GM23338 (cell line): ENCODE data around the gene PLA2G12A. TPM values are rescaled to one million over a fixed set of nuclear protein-coding genes. Genes with fewer than 3 reads are reported as not detected.

ENCODE experiments used
- ATAC-seq: fragments of 200-7000 bp; cut with Tn5 transposase; 3 replicates; pipeline ENCODE4 v1.9.1; 2020
- DNase-seq: peaks from one replicate; pipeline ENCODE4 v3.0.0-alpha.2; 2015; ENCODE audit warnings: low spot score
- H2AFZ ChIP-seq: fragments of 200-600 bp; sonication (generic); 2 replicates; pipeline ENCODE4 v1.8.0; 2016; ENCODE audit warnings: antibody characterized with exemption, mild to moderate bottlenecking, moderate library complexity
- H3F3A ChIP-seq: fragments of 200-600 bp; sonication (generic); replicated peaks from 2 replicates; pipeline ENCODE4 v1.8.0; 2017; ENCODE audit warnings: antibody characterized with exemption, mixed run types, low read depth
- H3K27ac ChIP-seq: fragments of 200-600 bp; sonication (generic); 2 replicates; pipeline ENCODE4 v1.6.1; 2016; ENCODE audit warnings: low read depth
- H3K27me3 ChIP-seq: fragments of 200-600 bp; sonication (generic); 2 replicates; pipeline ENCODE4 v1.8.0; 2016; ENCODE audit warnings: mild to moderate bottlenecking, mixed run types, moderate library complexity; ENCODE audit not compliant: insufficient read depth
- H3K36me3 ChIP-seq: fragments of 200-600 bp; sonication (generic); 2 replicates; pipeline ENCODE4 v1.8.0; 2016; ENCODE audit warnings: mild to moderate bottlenecking; ENCODE audit not compliant: insufficient read depth
- H3K4me1 ChIP-seq: fragments of 200-600 bp; sonication (generic); 2 replicates; pipeline ENCODE4 v1.8.0; 2016; ENCODE audit warnings: mild to moderate bottlenecking, moderate library complexity; ENCODE audit not compliant: insufficient read depth
- H3K4me2 ChIP-seq: fragments of 200-600 bp; sonication (generic); 2 replicates; pipeline ENCODE4 v1.7.1; 2017; ENCODE audit warnings: mixed run types
- H3K4me3 ChIP-seq: fragments of 200-600 bp; sonication (generic); 2 replicates; pipeline ENCODE4 v1.6.1; 2016; ENCODE audit warnings: mixed run types
- H3K79me2 ChIP-seq: fragments of 200-600 bp; sonication (generic); replicated peaks from 2 replicates; pipeline ENCODE4 v1.8.0; 2017; ENCODE audit warnings: mild to moderate bottlenecking; ENCODE audit not compliant: insufficient read depth
- H3K9me2 ChIP-seq: fragments of 200-600 bp; sonication (generic); 2 replicates; pipeline ENCODE4 v1.8.0; 2017; ENCODE audit not compliant: insufficient read depth
- H4K20me1 ChIP-seq: fragments of 200-600 bp; sonication (generic); replicated peaks from 2 replicates; pipeline ENCODE4 v1.8.0; 2017; ENCODE audit warnings: mild to moderate bottlenecking; ENCODE audit not compliant: insufficient read depth
- H3K27ac Mint-ChIP-seq: 2 replicates; pipeline ENCODE4 v1.8.0; 2020; ENCODE audit warnings: inconsistent platforms, mild to moderate bottlenecking, moderate library complexity, mixed read lengths
- H3K27me3 Mint-ChIP-seq: 3 replicates; pipeline ENCODE4 v1.8.0; 2022; ENCODE audit warnings: low read depth, mild to moderate bottlenecking, moderate library complexity, mixed read lengths, inconsistent platforms; ENCODE audit not compliant: insufficient read depth, poor library complexity
- H3K36me3 Mint-ChIP-seq: 3 replicates; pipeline ENCODE4 v1.8.0; 2021; ENCODE audit warnings: low read depth, mild to moderate bottlenecking, inconsistent platforms, moderate library complexity, mixed read lengths
- H3K4me1 Mint-ChIP-seq: 3 replicates; pipeline ENCODE4 v1.8.0; 2020; ENCODE audit warnings: mild to moderate bottlenecking, inconsistent platforms, mixed read lengths
- H3K4me3 Mint-ChIP-seq: 3 replicates; pipeline ENCODE4 v1.8.0; 2021; ENCODE audit warnings: moderate library complexity, mild to moderate bottlenecking, inconsistent platforms, mixed read lengths
- H3K9me3 Mint-ChIP-seq: 3 replicates; pipeline ENCODE4 v1.8.0; 2020; ENCODE audit warnings: moderate library complexity, mild to moderate bottlenecking, inconsistent platforms, mixed read lengths
- EZH2phosphoT487 ChIP-seq: fragments of 200-600 bp; sonication (generic); IDR thresholded peaks from one replicate; pipeline ENCODE4 v1.8.1; 2018; ENCODE audit warnings: antibody characterized with exemption; ENCODE audit not compliant: unreplicated experiment
- JUNB ChIP-seq: IDR thresholded peaks from one replicate; pipeline ENCODE4 v1.6.1; 2016; ENCODE audit warnings: antibody characterized with exemption; ENCODE audit not compliant: unreplicated experiment
- NANOG ChIP-seq: IDR thresholded peaks from 2 replicates; pipeline ENCODE4 v1.6.1; 2016; ENCODE audit warnings: antibody characterized with exemption, borderline replicate concordance
- POLR2AphosphoS5 ChIP-seq: IDR thresholded peaks from 2 replicates; pipeline ENCODE4 v1.6.1; 2016; ENCODE audit warnings: antibody characterized with exemption, low read depth
- STAT1 ChIP-seq: IDR thresholded peaks from one replicate; pipeline ENCODE4 v1.6.1; 2016; ENCODE audit warnings: antibody characterized with exemption; ENCODE audit not compliant: unreplicated experiment
- ZNF114 ChIP-seq: fragments of 250-450 bp; sonication (Bioruptor Pico); IDR thresholded peaks from 2 replicates; pipeline ENCODE4 v1.5.0; 2020; ENCODE audit warnings: mild to moderate bottlenecking, moderate library complexity
- ZNF331 ChIP-seq: fragments of 250-450 bp; sonication (Bioruptor Pico); IDR thresholded peaks from 2 replicates; pipeline ENCODE4 v1.5.0; 2020; ENCODE audit warnings: low read depth, mild to moderate bottlenecking, moderate library complexity
- polyA plus RNA-seq: library from polyadenylated mRNA; unstranded; fragments of >200 nt; fragmentation: Nextera tagmentation; extraction: Ambion mirVana; gene quantifications from 2 replicates; pipeline ENCODE4 v1.2.1, GENCODE V29; 2016
- total RNA-seq: library from RNA; depleted of rRNA; stranded (reverse); fragments of >200 nt; shearing (Covaris generic); gene quantifications from 2 replicates; pipeline ENCODE4 v1.2.3, GENCODE V29; 2014
- TF ChIP-seq, protein P1 (sequence below): fragments of 250-450 bp; sonication (Bioruptor Pico); IDR thresholded peaks from 2 replicates; pipeline ENCODE4 v1.5.0; 2020; ENCODE audit warnings: mild to moderate bottlenecking, moderate library complexity
- TF ChIP-seq, protein P2 (sequence below): IDR thresholded peaks from 2 replicates; pipeline ENCODE4 v1.6.1; 2016; ENCODE audit warnings: antibody characterized with exemption
- TF ChIP-seq, protein P3 (sequence below): IDR thresholded peaks from one replicate; pipeline ENCODE4 v1.6.1; 2018; ENCODE audit warnings: antibody characterized with exemption; ENCODE audit not compliant: unreplicated experiment
- TF ChIP-seq, protein P4 (sequence below), 2 experiments: fragments of 200-600 bp in 1 of 2; sonication (generic) in 1 of 2; conservative IDR thresholded peaks; 2 replicates each; pipeline versions ENCODE4 v1.5.1 to v1.6.1; 2016 to 2017; ENCODE audit warnings: antibody characterized with exemption in 2 of 2, low read depth in 2 of 2, mild to moderate bottlenecking in 2 of 2, moderate library complexity in 1 of 2

Gene PLA2G12A
- total and polyA plus RNA-seq, 2 experiments from 2014 or later = 30.8 to 70.7 TPM

GRCh38 chr4:109713500-109713899 is 16.4 kb downstream of the PLA2G12A start (continued):
- TF ChIP-seq, protein P1, sequence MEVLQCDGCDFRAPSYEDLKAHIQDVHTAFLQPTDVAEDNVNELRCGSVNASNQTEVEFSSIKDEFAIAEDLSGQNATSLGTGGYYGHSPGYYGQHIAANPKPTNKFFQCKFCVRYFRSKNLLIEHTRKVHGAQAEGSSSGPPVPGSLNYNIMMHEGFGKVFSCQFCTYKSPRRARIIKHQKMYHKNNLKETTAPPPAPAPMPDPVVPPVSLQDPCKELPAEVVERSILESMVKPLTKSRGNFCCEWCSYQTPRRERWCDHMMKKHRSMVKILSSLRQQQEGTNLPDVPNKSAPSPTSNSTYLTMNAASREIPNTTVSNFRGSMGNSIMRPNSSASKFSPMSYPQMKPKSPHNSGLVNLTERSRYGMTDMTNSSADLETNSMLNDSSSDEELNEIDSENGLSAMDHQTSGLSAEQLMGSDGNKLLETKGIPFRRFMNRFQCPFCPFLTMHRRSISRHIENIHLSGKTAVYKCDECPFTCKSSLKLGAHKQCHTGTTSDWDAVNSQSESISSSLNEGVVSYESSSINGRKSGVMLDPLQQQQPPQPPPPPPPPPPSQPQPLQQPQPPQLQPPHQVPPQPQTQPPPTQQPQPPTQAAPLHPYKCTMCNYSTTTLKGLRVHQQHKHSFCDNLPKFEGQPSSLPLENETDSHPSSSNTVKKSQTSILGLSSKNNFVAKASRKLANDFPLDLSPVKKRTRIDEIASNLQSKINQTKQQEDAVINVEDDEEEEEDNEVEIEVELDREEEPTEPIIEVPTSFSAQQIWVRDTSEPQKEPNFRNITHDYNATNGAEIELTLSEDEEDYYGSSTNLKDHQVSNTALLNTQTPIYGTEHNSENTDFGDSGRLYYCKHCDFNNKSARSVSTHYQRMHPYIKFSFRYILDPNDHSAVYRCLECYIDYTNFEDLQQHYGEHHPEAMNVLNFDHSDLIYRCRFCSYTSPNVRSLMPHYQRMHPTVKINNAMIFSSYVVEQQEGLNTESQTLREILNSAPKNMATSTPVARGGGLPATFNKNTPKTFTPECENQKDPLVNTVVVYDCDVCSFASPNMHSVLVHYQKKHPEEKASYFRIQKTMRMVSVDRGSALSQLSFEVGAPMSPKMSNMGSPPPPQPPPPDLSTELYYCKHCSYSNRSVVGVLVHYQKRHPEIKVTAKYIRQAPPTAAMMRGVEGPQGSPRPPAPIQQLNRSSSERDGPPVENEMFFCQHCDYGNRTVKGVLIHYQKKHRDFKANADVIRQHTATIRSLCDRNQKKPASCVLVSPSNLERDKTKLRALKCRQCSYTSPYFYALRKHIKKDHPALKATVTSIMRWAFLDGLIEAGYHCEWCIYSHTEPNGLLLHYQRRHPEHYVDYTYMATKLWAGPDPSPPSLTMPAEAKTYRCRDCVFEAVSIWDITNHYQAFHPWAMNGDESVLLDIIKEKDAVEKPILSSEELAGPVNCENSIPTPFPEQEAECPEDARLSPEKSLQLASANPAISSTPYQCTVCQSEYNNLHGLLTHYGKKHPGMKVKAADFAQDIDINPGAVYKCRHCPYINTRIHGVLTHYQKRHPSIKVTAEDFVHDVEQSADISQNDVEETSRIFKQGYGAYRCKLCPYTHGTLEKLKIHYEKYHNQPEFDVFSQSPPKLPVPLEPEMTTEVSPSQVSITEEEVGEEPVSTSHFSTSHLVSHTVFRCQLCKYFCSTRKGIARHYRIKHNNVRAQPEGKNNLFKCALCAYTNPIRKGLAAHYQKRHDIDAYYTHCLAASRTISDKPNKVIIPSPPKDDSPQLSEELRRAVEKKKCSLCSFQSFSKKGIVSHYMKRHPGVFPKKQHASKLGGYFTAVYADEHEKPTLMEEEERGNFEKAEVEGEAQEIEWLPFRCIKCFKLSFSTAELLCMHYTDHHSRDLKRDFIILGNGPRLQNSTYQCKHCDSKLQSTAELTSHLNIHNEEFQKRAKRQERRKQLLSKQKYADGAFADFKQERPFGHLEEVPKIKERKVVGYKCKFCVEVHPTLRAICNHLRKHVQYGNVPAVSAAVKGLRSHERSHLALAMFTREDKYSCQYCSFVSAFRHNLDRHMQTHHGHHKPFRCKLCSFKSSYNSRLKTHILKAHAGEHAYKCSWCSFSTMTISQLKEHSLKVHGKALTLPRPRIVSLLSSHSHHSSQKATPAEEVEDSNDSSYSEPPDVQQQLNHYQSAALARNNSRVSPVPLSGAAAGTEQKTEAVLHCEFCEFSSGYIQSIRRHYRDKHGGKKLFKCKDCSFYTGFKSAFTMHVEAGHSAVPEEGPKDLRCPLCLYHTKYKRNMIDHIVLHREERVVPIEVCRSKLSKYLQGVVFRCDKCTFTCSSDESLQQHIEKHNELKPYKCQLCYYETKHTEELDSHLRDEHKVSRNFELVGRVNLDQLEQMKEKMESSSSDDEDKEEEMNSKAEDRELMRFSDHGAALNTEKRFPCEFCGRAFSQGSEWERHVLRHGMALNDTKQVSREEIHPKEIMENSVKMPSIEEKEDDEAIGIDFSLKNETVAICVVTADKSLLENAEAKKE (CRISPR knock-in tag) = no peak

GRCh38 chr4:109708990-109709389 is 20.9 kb downstream of the PLA2G12A start:
- H3K36me3 Mint-ChIP-seq = peaks cover 8% of the 10 kb centered on the region
- TF ChIP-seq, protein P2, sequence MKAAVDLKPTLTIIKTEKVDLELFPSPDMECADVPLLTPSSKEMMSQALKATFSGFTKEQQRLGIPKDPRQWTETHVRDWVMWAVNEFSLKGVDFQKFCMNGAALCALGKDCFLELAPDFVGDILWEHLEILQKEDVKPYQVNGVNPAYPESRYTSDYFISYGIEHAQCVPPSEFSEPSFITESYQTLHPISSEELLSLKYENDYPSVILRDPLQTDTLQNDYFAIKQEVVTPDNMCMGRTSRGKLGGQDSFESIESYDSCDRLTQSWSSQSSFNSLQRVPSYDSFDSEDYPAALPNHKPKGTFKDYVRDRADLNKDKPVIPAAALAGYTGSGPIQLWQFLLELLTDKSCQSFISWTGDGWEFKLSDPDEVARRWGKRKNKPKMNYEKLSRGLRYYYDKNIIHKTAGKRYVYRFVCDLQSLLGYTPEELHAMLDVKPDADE = no peak
- no peak for TF ChIP-seq NANOG
- no peak for TF ChIP-seq STAT1
- TF ChIP-seq, protein P3, sequence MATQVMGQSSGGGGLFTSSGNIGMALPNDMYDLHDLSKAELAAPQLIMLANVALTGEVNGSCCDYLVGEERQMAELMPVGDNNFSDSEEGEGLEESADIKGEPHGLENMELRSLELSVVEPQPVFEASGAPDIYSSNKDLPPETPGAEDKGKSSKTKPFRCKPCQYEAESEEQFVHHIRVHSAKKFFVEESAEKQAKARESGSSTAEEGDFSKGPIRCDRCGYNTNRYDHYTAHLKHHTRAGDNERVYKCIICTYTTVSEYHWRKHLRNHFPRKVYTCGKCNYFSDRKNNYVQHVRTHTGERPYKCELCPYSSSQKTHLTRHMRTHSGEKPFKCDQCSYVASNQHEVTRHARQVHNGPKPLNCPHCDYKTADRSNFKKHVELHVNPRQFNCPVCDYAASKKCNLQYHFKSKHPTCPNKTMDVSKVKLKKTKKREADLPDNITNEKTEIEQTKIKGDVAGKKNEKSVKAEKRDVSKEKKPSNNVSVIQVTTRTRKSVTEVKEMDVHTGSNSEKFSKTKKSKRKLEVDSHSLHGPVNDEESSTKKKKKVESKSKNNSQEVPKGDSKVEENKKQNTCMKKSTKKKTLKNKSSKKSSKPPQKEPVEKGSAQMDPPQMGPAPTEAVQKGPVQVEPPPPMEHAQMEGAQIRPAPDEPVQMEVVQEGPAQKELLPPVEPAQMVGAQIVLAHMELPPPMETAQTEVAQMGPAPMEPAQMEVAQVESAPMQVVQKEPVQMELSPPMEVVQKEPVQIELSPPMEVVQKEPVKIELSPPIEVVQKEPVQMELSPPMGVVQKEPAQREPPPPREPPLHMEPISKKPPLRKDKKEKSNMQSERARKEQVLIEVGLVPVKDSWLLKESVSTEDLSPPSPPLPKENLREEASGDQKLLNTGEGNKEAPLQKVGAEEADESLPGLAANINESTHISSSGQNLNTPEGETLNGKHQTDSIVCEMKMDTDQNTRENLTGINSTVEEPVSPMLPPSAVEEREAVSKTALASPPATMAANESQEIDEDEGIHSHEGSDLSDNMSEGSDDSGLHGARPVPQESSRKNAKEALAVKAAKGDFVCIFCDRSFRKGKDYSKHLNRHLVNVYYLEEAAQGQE = no peak
- no peak for TF ChIP-seq ZNF114
- no peak for TF ChIP-seq EZH2phosphoT487
- TF ChIP-seq ZNF331 (CRISPR knock-in tag) = no peak
- TF ChIP-seq POLR2AphosphoS5 = no peak
- TF ChIP-seq JUNB = no peak
- TF ChIP-seq, protein P4, sequence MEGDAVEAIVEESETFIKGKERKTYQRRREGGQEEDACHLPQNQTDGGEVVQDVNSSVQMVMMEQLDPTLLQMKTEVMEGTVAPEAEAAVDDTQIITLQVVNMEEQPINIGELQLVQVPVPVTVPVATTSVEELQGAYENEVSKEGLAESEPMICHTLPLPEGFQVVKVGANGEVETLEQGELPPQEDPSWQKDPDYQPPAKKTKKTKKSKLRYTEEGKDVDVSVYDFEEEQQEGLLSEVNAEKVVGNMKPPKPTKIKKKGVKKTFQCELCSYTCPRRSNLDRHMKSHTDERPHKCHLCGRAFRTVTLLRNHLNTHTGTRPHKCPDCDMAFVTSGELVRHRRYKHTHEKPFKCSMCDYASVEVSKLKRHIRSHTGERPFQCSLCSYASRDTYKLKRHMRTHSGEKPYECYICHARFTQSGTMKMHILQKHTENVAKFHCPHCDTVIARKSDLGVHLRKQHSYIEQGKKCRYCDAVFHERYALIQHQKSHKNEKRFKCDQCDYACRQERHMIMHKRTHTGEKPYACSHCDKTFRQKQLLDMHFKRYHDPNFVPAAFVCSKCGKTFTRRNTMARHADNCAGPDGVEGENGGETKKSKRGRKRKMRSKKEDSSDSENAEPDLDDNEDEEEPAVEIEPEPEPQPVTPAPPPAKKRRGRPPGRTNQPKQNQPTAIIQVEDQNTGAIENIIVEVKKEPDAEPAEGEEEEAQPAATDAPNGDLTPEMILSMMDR (conservative IDR thresholded peaks at IDR 0.05; ENCODE audit: low read depth in 2 of 2) = no peak

More at GRCh38 chr4:109708990-109709389, 20.9 kb downstream of the PLA2G12A start:
- DNase-seq (no peak), ATAC-seq (no peak)
- Histone ChIP-seq H3K4me1 (peaks cover 4% of the 10 kb centered on the region; the same call in 1 of the 2 replicates), H3F3A (no peaks in the 10 kb centered on the region), H3K79me2 (no peaks in the 10 kb centered on the region; the same call in 1 of the 2 replicates), H4K20me1 (0 out of 2 replicates have a peak, but pooled peaks cover 3% of the 10 kb centered on the region), H3K9me2 (no peaks in the 10 kb centered on the region), H3K27ac (no peak overlapping the region), H3K4me2 (no peak overlapping the region), H3K36me3 (peaks cover 8% of the 10 kb centered on the region; the same call in 1 of the 2 replicates), H3K4me3 (no peak overlapping the region), H2AFZ (no peak overlapping the region), H3K27me3 (no peaks in the 10 kb centered on the region)
- Mint-ChIP-seq H3K27me3 (no peaks in the 10 kb centered on the region), H3K4me1 (peaks cover 2% of the 10 kb centered on the region; the same call in 2 of the 3 replicates), H3K4me3 (no peak overlapping the region), H3K27ac (no peak overlapping the region), H3K9me3 (no peaks in the 10 kb centered on the region)
